Nucleus accumbens (tissue), 56 donors: Measurements from ENCODE around the gene CXCL1.
"Not testable (repeated sequence)": the region's sequence is repeated elsewhere in the genome, so short reads cannot be mapped to it uniquely, and the experiment has no call there.

Source experiments
- DNase-seq, 56 donors: peaks; one replicate each; lab custom pipeline; 2025; lab: John Stamatoyannopoulos, UW

CXCL1 gene

GRCh38 chr4:73871511-73872310 is 2.5 kb downstream of the CXCL1 start:
- no peak for DNase-seq

- no peak for DNase-seq
These were observed 3.3 kb downstream of the CXCL1 start for GRCh38 chr4:73872316-73873108.

- DNase-seq = no peak
These were observed 5.2 kb downstream of the CXCL1 start for GRCh38 chr4:73874386-73874785.

- DNase-seq = no peak
These were observed 6.2 kb downstream of the CXCL1 start for GRCh38 chr4:73875401-73875800.

GRCh38 chr4:73883306-73883705 is 14.1 kb downstream of the CXCL1 start:
- no peak for DNase-seq

DNA sequence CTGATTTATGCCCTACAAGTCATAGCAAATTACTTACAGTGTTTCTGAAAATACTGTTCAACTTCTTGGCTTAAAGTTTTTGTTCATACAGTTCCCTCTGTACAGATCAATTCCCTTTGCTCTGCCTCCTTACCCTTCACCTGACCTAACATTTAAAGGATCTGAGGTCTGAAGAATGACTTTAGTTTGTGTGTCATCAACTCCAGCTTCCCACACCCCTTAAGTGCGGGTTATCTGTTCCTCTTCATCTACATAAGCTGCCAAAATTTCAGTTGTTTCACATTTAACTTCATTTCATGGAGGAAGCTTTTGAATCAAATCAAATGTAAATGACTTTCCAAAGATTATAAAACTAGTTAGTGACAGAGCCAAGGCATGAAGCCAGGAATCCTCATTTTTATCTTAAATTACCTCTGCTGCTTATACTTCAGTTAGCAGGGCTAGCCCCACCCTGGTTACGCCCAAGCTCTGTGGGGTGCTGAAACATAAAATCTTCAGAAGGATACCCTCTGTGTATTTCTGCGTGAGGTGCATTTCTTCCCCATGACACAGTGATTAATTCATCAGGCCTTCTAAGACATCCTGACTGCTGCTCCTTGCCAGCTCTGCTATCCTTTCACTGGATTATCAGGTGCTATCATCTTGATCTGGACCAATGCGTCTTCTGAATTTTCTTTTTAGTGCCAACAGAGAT is 16.5 kb downstream of the CXCL1 start:
- DNase-seq = no peak

GRCh38 chr4:73891326-73891725 is 22.1 kb downstream of the CXCL1 start:
- no peak for DNase-seq

GRCh38 chr4:73891739-73892405 is 22.7 kb downstream of the CXCL1 start:
- no peak for DNase-seq

DNA sequence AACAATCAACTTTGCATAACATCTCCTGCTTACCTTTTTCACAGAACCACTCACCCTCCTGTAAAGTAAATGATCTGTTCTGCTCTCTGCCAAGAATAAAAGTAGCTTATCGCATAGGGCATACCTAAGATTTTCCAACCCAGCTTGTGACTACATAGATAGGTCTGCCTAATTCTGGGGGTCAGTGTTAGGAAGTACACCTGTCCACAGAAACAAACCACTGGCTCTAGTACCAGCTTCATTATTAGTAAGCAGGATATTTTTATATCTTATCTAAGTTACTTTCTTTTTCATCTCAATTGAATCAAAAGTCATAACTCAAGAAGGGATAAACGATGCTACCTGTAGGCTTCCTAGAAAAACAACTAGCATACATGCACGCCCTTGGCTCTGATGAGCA is 23.8 kb downstream of the CXCL1 start:
- no peak for DNase-seq

GRCh38 chr4:73894001-73894400 is 24.8 kb downstream of the CXCL1 start:
- no peak for DNase-seq

GRCh38 chr4:73895201-73896175 is 26.3 kb downstream of the CXCL1 start:
- DNase-seq = no peak

DNA sequence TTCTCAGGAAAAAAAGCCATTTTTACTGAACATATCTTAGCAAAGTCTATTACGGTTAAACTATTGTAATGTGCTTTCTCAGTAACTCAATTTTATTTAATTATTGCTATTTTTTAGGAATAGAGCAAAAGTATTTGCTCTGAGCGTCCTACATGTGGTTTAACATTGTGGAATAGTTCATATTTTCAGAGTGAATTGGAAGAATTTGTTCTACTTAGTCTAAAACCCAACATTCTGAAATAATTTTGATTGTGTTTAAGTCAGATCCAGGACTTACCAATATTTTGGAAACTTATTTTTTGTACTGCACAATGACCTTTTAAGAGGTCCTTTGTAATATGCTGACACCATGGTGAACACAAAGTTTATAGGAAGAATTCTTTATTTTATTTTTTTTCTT is 27.2 kb downstream of the CXCL1 start:
- DNase-seq = no peak

DNA sequence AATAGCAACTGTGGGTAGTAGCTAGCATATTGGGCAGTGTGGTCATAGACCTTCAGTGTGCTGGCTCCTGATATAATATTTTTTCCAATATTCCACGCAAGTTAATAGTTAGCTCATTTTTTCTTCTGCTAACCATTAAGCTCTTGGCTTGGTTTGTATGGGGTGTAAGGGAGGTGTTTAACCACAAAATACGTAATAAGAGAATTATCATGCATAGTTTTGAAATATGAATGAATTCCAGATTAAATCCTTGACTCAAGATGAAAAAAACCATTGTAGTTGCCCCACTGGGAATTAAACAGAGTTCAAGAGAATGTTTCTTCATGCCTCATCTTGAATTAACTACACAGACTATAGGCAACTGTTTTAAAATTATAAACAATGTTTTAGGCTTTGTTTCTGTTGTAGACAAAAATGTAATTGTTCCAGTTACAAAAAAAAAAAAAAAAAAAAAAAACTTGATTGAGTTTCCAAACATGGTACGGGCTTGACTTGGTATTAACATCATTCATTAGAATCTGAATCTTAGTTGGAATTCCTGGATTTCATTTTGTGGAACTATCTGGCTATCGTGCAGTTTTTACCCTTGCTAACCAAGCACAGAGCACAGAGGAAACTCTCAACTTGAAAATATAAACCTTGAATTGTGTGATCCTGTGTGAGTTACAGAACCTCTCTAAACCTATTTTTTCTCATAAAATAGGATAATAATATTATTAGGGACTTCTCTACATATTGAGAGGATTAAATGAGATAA is 28.4 kb downstream of the CXCL1 start:
- DNase-seq = no peak

GRCh38 chr4:73899338-73899737 is 30.1 kb downstream of the CXCL1 start:
- not testable (repeated sequence) for DNase-seq

- DNase-seq = no peak
These were observed 31.8 kb downstream of the CXCL1 start for GRCh38 chr4:73901031-73901430.

- DNase-seq = no peak
These were observed 32.9 kb downstream of the CXCL1 start for GRCh38 chr4:73902038-73902637.

DNA sequence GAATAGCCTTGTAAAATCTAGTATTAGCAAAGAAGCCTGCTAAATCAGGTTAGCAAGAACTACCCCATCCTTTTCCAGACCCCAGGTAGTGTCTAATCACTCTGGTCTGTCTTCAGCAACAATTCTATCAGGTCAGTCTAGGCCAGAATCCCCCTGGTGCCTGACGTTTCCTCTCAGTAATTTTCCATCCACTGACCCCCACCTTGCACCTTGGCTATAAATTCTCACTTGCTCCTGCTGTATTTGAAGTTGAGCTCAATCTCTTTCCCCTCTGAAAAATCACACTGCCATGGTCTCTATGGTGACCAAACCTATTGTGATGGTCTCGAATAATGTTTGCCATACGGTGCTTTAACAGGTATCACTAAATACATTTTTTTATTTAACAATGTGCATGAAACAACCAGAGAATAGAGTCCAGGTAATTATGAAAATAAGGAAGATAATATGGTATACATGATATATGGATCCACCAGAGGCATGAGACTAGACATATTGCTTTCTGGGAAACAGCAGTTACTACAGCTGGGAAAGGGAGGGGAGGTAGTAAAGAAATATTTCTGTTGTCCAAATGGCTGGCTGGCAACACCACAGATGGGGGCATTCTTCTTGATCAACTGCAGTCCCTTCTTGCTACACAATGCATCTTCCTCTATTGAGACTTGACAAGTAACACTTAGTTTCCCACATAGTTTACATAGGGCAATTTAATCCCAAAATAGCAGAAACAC is 33.8 kb downstream of the CXCL1 start:
- no peak for DNase-seq

DNA sequence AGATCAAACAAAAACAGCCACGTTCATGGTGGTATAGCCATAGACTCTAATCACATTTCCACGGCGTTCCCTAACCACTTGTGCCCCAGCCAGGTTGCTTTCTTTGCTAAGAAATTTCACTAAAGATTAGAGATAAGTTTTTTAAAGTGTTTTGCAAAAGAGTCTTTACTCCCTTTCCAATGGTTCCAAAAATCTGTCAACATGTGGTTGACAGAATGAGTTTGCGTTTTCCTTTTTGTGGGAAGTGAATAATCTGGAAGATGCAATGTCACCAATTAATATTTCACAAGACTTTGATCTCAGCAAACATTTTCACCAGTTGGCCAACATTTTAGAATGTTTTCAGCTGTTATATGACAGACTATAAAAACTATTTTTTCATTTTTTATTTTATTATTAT is 35.3 kb downstream of the CXCL1 start:
- DNase-seq = no peak
